ENCODE data around the gene ZNF839.

DNA sequence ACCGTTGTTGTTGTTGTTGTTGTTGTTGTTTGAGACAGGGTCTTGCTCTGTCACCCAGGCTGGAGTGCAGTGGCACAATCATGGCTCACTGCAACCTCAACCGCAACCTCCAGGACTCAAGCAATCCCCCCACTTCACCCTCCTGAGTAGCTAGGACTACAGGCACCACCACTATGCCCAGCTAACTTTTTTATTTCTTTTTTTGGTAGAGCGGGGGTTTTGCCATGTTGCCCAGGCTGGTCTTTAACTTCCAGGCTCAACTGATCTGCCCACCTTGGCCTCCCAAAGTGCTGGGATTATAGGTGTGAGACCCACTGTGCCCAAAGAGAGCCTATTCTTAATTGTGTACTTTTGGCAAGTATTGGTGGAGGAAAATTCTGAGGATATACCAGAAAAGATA, 40.3 kb upstream of the ZNF839 start:
- TF ChIP-seq EZH2 (IDR thresholded peaks at IDR 0.05) (no peak), POLR2AphosphoS5 (IDR thresholded peaks at IDR 0.05; ENCODE audit: borderline replicate concordance, low read depth, low read length) (no peak), FOXP2 (optimal IDR thresholded peaks at IDR 0.05; ENCODE audit: control extremely low read depth, extremely low read length, insufficient read depth) (no peak)
